Fibroblast of lung (primary cell): Measurements from ENCODE around the gene NCAPH2. TPM values are rescaled to one million over a fixed set of nuclear protein-coding genes. Genes with fewer than 3 reads are reported as not detected.

ENCODE experiments used
- DNase-seq, 2 donors: peaks; one replicate each; pipeline versions ENCODE4 v3.0.0 to v3.0.0-alpha.2; 2010; ENCODE audit warnings: low read depth in 2 of 2
- H2AFZ ChIP-seq: 2 replicates; pipeline ENCODE4 v1.5.1; 2012; ENCODE audit warnings: low read length, control low read depth, inconsistent platforms
- H3K27ac ChIP-seq: 2 replicates; pipeline ENCODE4 v1.5.1; 2011; ENCODE audit warnings: low read length, control low read depth; ENCODE audit not compliant: insufficient read depth
- H3K27me3 ChIP-seq: 2 replicates; pipeline ENCODE4 v1.5.1; 2011; ENCODE audit warnings: mild to moderate bottlenecking, low read length; ENCODE audit not compliant: control insufficient read depth, insufficient read depth
- H3K36me3 ChIP-seq: 2 replicates; pipeline ENCODE4 v1.5.1; 2011; ENCODE audit warnings: low read length; ENCODE audit not compliant: control insufficient read depth, insufficient read depth
- H3K4me1 ChIP-seq: 2 replicates; pipeline ENCODE4 v1.5.1; 2011; ENCODE audit warnings: low read length; ENCODE audit not compliant: control insufficient read depth, insufficient read depth; ENCODE audit errors: extremely low read depth
- H3K4me2 ChIP-seq: 2 replicates; pipeline ENCODE4 v1.5.1; 2011; ENCODE audit warnings: low read length, control low read depth; ENCODE audit not compliant: insufficient read depth; ENCODE audit errors: extremely low read depth
- H3K4me3 ChIP-seq, 4 experiments: fragments of 200-600 bp in 1 of 4; sonication (generic) in 1 of 4; replicated peaks in 1 of 4; 2 replicates each; pipeline ENCODE4 v1.5.1; 2011 to 2016; ENCODE audit warnings: low read length in 4 of 4, low read depth in 3 of 4, mild to moderate bottlenecking in 3 of 4, control low read depth in 2 of 4, inconsistent platforms in 1 of 4, mixed read lengths in 1 of 4; ENCODE audit not compliant: insufficient read depth in 1 of 4; ENCODE audit errors: control extremely low read depth in 1 of 4
- H3K79me2 ChIP-seq: 2 replicates; pipeline ENCODE4 v1.5.1; 2012; ENCODE audit warnings: mild to moderate bottlenecking, low read length, inconsistent platforms; ENCODE audit not compliant: control insufficient read depth, insufficient read depth
- H3K9ac ChIP-seq: 2 replicates; pipeline ENCODE4 v1.5.1; 2011; ENCODE audit warnings: mild to moderate bottlenecking, low read length, control low read depth; ENCODE audit not compliant: insufficient read depth
- H3K9me3 ChIP-seq: 2 replicates; pipeline ENCODE4 v1.5.1; 2012; ENCODE audit warnings: low read depth, low read length; ENCODE audit not compliant: control insufficient read depth, insufficient read depth
- H4K20me1 ChIP-seq: 2 replicates; pipeline ENCODE4 v1.5.1; 2011; ENCODE audit warnings: low read length; ENCODE audit not compliant: control insufficient read depth, insufficient read depth; ENCODE audit errors: extremely low read depth
- CTCF ChIP-seq, 2 donors: IDR thresholded peaks in 1 of 2; conservative IDR thresholded peaks in 1 of 2; 1 replicate in 1 of 2; 2 replicates in 1 of 2; pipeline ENCODE4 v1.5.1; 2011 to 2012; ENCODE audit warnings: low read length in 2 of 2, control low read depth in 1 of 2, inconsistent platforms in 1 of 2, low read depth in 1 of 2, mild to moderate bottlenecking in 1 of 2
- EZH2 ChIP-seq: IDR thresholded peaks from 2 replicates; pipeline ENCODE4 v1.5.1; 2012; ENCODE audit warnings: low read length, control low read depth, mild to moderate bottlenecking; ENCODE audit errors: missing control alignments
- polyA plus RNA-seq, 2 donors: library from polyadenylated mRNA; depleted of rRNA in 1 of 2; stranded (reverse) in 1 of 2; unstranded in 1 of 2; fragments of >200 nt; gene quantifications; 2 replicates each; pipeline ENCODE4 v1.2.1, GENCODE V29; 2011 to 2012; ENCODE audit warnings: missing spikeins in 1 of 2
- total RNA-seq: library from RNA; depleted of rRNA; stranded (reverse); fragments of >200 nt; gene quantifications from 2 replicates; pipeline ENCODE4 v1.2.1, GENCODE V29; 2014

Gene NCAPH2
- total and polyA plus RNA-seq, 2 donors (not counting 1 experiment from before 2014, with no cell fraction given): 12.0 to 18.3 TPM

- Histone ChIP-seq H3K4me2 (no peak overlapping the region), H3K4me1 (peaks cover 2% of the 10 kb centered on the region), H2AFZ (no peak overlapping the region), H3K9me3 (no peaks in the 10 kb centered on the region), H3K4me3 (peak overlapping the region in 1 of 4 experiments; percentile 4), H4K20me1 (no peaks in the 10 kb centered on the region), H3K27me3 (peaks cover 33% of the 10 kb centered on the region), H3K27ac (no peak overlapping the region), H3K36me3 (no peaks in the 10 kb centered on the region), H3K9ac (no peak overlapping the region), H3K79me2 (no peaks in the 10 kb centered on the region)
- no peak for DNase-seq
- TF ChIP-seq CTCF (conservative IDR thresholded peaks at IDR 0.05 in 1 of 2, IDR thresholded peaks at IDR 0.05 in 1 of 2; ENCODE audit: low read depth in 1 of 2, low read length in 2 of 2) (no peak), EZH2 (peak; percentile 77)
Measured at GRCh38 chr22:50548040-50548920, 40.3 kb downstream of the NCAPH2 start.

GRCh38 chr22:50548921-50549790 is 41.1 kb downstream of the NCAPH2 start:
- no peak overlapping the region for H3K4me2 ChIP-seq
- no peak overlapping the region for H3K9ac ChIP-seq
- peak overlapping the region in 1 of 4 experiments; percentile 4 for H3K4me3 ChIP-seq
- no peaks in the 10 kb centered on the region for H3K79me2 ChIP-seq
- no peaks in the 10 kb centered on the region for H4K20me1 ChIP-seq
- no peaks in the 10 kb centered on the region for H3K36me3 ChIP-seq
- peaks cover 2% of the 10 kb centered on the region for H3K4me1 ChIP-seq
- no peak overlapping the region for H3K27ac ChIP-seq
- DNase-seq: no peak
- H3K9me3 ChIP-seq: no peaks in the 10 kb centered on the region
- H2AFZ ChIP-seq: no peak overlapping the region
- peaks cover 33% of the 10 kb centered on the region for H3K27me3 ChIP-seq
- TF ChIP-seq EZH2: no peak
- no peak for TF ChIP-seq CTCF (conservative IDR thresholded peaks at IDR 0.05 in 1 of 2, IDR thresholded peaks at IDR 0.05 in 1 of 2; ENCODE audit: low read depth in 1 of 2, low read length in 2 of 2)

- Histone ChIP-seq H3K9me3 (no peaks in the 10 kb centered on the region), H3K9ac (no peak overlapping the region), H3K4me3 (no peak overlapping the region), H3K27me3 (peaks cover 27% of the 10 kb centered on the region), H3K4me2 (no peak overlapping the region), H2AFZ (no peak overlapping the region), H4K20me1 (no peaks in the 10 kb centered on the region), H3K4me1 (no peaks in the 10 kb centered on the region), H3K79me2 (no peaks in the 10 kb centered on the region), H3K27ac (no peak overlapping the region), H3K36me3 (no peaks in the 10 kb centered on the region)
- no peak for DNase-seq
- TF ChIP-seq CTCF (conservative IDR thresholded peaks at IDR 0.05 in 1 of 2, IDR thresholded peaks at IDR 0.05 in 1 of 2; ENCODE audit: low read depth in 1 of 2, low read length in 2 of 2) (no peak), EZH2 (no peak)
Measured at GRCh38 chr22:50550395-50550794, 42.4 kb downstream of the NCAPH2 start.
